Esophagus squamous epithelium (tissue), 5 donors: ENCODE measurements around the gene CLIC1. TPM values are rescaled to one million over a fixed set of nuclear protein-coding genes. Genes with fewer than 3 reads are reported as not detected.
A peak's percentile ranks its signal among the peaks of the same experiment; 100 is the strongest.

ENCODE experiments used
- DNase-seq: peaks from one replicate; lab custom pipeline; 2025; lab: John Stamatoyannopoulos, UW
- H3K27ac ChIP-seq, 4 donors: fragments of 200-600 bp; sonication (generic); one replicate each; pipeline ENCODE4 v1.5.1; 2016 to 2019; ENCODE audit warnings: mild to moderate bottlenecking in 1 of 4
- H3K27me3 ChIP-seq, 4 donors: fragments of 200-600 bp; sonication (generic); 1 replicate in 3 of 4; 2 replicates in 1 of 4; pipeline versions ENCODE4 v1.5.1 to v1.6.0; 2017 to 2021; ENCODE audit warnings: antibody characterized with exemption in 1 of 4
- H3K36me3 ChIP-seq, 3 donors: fragments of 200-600 bp; sonication (generic); one replicate each; pipeline ENCODE4 v1.5.1; 2016 to 2019
- H3K4me1 ChIP-seq, 3 donors: fragments of 200-600 bp; sonication (generic); one replicate each; pipeline ENCODE4 v1.5.1; 2017 to 2019
- H3K4me3 ChIP-seq, 4 donors: fragments of 200-600 bp; sonication (generic); 1 replicate in 3 of 4; 2 replicates in 1 of 4; pipeline ENCODE4 v1.5.1; 2016 to 2019; ENCODE audit warnings: mild to moderate bottlenecking in 2 of 4, moderate library complexity in 1 of 4
- H3K9me3 ChIP-seq, 3 donors: fragments of 200-600 bp; sonication (generic); one replicate each; pipeline ENCODE4 v1.5.1; 2016 to 2019
- POLR2A ChIP-seq, 4 donors: fragments of 450-650 bp; IDR thresholded peaks; one replicate each; pipeline ENCODE4 v1.6.1; 2017; ENCODE audit warnings: antibody characterized with exemption in 4 of 4, mild to moderate bottlenecking in 4 of 4, moderate library complexity in 3 of 4
- WGBS, 2 donors: methylation state at CpG; one replicate each; pipeline ENCODE4 v1.1.5; 2018; 5-methylcytosine and 5-hydroxymethylcytosine counted together
- intact Hi-C: fragments of 100-400 bp; cut with DNase I; formaldehyde crosslinking; loops from one replicate; pipeline ENCODE4 v1.15.0; 2022
- total RNA-seq, 4 donors: library from RNA; depleted of rRNA; stranded (reverse); fragments of >200 nt; gene quantifications; one replicate each; pipeline ENCODE4 v1.1.0, GENCODE V29; 2016
- TF ChIP-seq, protein P1 (sequence below), 6 experiments: fragments of 450-650 bp in 4 of 6; fragments of 200-600 bp in 2 of 6; sonication (generic) in 2 of 6; IDR thresholded peaks; one replicate each; pipeline ENCODE4 v1.5.1; 2016 to 2019; ENCODE audit warnings: antibody characterized with exemption in 6 of 6, mild to moderate bottlenecking in 4 of 6, moderate library complexity in 4 of 6
- donor health status: DM: yes; HTN: yes; CAD: no.

Gene CLIC1
- total RNA-seq, 4 donors from 2014 or later, result 289 to 440 (median 365) TPM

DNA sequence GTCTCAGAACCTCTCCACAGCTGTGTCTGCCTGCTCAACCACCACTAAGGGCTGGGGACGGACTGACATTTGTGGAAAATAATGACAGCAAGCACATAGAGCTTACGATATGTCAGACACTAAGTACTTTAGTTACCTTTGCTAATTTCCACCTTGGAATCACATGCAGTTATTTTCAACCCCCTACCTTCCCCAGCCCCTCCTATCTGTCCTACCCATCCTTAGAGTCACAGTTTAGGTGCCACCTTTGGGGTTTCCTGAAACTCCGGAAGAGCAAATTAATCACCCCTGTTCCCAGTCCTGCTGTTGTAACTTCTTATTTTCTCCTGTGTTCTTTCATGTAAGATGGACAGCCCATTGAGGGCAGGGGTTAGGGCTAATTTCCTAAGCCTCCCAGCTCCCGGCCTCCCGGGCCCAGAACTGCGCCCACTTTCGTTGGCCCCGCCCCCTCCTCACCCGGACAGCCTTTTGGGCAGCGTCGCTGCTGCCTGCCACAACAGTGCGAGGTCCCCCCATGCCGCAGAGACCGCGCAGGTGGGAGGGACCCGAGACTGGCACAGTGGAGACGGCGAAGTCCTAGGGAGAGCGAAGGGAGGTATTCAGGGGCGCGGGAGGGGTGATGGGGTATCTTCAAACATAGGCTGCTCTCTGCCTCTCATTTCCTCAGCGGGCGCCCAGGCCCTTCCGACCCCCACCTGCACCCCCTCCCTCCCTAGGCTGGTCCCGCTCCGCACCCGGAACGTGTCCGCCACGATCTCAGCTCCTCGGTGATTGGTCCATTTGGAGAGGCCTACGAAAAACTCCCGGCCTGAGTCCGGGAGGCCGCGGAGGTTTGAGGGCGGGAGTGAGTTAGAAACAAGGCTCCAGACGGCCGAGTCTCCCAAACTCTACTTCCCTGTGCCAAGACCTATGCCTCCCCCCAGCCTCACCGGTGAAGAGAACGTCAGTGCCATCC is 8.3 kb downstream of the CLIC1 start:
- no peaks in the 10 kb centered on the region for H3K27me3 ChIP-seq
- no peaks in the 10 kb centered on the region for H3K9me3 ChIP-seq
- TF ChIP-seq, protein P1, sequence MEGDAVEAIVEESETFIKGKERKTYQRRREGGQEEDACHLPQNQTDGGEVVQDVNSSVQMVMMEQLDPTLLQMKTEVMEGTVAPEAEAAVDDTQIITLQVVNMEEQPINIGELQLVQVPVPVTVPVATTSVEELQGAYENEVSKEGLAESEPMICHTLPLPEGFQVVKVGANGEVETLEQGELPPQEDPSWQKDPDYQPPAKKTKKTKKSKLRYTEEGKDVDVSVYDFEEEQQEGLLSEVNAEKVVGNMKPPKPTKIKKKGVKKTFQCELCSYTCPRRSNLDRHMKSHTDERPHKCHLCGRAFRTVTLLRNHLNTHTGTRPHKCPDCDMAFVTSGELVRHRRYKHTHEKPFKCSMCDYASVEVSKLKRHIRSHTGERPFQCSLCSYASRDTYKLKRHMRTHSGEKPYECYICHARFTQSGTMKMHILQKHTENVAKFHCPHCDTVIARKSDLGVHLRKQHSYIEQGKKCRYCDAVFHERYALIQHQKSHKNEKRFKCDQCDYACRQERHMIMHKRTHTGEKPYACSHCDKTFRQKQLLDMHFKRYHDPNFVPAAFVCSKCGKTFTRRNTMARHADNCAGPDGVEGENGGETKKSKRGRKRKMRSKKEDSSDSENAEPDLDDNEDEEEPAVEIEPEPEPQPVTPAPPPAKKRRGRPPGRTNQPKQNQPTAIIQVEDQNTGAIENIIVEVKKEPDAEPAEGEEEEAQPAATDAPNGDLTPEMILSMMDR (IDR thresholded peaks at IDR 0.05), result no peak
- TF ChIP-seq POLR2A (IDR thresholded peaks at IDR 0.05), result no peak
- no peak for DNase-seq
- peaks cover 15 to 52% (median 19%) of the 10 kb centered on the region in 3 donors for H3K36me3 ChIP-seq
- intact Hi-C loops, result no loop called here
- 68 to 74% methylated on average over 18 to 19 of the region's 41 CpGs for WGBS, 2 donors
- peak overlapping the region; percentile 31 to 98 (median 96) for H3K27ac ChIP-seq
- H3K4me1 ChIP-seq, result peaks cover 21 to 80% (median 28%) of the 10 kb centered on the region in 3 donors
- peak overlapping the region in 3 of 4 donors; percentile 73 to 91 (median 85) for H3K4me3 ChIP-seq

DNA sequence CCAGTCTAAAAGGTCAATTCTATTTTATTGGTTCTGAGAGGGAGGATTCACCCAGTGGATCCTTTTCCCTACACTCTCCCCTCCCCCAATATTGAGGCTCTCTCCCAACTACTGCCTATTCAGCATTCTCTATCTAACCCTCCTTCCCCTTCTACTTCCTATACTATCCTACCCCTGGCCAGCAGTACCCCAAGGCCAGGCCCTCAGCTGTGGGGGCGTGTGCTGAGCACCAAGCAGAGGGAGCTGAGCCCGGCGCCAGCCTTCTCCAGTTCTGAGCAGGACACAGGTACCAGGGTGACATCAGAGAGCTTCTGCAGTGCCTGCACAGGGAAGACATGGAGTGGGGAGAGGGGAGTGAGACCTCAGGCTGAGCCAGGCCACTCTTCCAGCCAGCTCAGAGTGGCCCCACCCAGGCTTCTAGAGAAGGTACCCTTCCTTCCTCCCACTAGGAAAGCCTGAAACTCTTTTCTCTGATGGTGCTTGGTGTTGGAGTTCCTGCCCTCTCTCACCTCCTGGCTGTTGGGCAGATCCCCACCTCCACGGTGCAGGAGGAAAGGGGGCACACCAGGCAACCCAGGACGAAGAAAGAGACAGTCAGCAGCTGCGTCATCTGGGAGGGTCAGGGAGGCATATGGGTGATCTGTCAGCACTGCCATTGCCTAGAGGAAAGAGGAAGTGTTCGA is 9.2 kb downstream of the CLIC1 start:
- Histone ChIP-seq H3K4me3 (peak overlapping the region in 1 of 4 donors; percentile 23), H3K4me1 (peaks cover 21 to 74% (median 28%) of the 10 kb centered on the region in 3 donors), H3K36me3 (peaks cover 7 to 44% (median 12%) of the 10 kb centered on the region in 3 donors), H3K27me3 (no peaks in the 10 kb centered on the region), H3K27ac (peak overlapping the region; percentile 31 to 98 (median 96)), H3K9me3 (no peaks in the 10 kb centered on the region)
- TF ChIP-seq, protein P1 (IDR thresholded peaks at IDR 0.05), result no peak
- TF ChIP-seq POLR2A (IDR thresholded peaks at IDR 0.05), result no peak
- intact Hi-C loops, result no loop called here
- WGBS, 2 donors, result 20 to 60% methylated on average over 1 to 3 of the region's 7 CpGs
- no peak for DNase-seq

DNA sequence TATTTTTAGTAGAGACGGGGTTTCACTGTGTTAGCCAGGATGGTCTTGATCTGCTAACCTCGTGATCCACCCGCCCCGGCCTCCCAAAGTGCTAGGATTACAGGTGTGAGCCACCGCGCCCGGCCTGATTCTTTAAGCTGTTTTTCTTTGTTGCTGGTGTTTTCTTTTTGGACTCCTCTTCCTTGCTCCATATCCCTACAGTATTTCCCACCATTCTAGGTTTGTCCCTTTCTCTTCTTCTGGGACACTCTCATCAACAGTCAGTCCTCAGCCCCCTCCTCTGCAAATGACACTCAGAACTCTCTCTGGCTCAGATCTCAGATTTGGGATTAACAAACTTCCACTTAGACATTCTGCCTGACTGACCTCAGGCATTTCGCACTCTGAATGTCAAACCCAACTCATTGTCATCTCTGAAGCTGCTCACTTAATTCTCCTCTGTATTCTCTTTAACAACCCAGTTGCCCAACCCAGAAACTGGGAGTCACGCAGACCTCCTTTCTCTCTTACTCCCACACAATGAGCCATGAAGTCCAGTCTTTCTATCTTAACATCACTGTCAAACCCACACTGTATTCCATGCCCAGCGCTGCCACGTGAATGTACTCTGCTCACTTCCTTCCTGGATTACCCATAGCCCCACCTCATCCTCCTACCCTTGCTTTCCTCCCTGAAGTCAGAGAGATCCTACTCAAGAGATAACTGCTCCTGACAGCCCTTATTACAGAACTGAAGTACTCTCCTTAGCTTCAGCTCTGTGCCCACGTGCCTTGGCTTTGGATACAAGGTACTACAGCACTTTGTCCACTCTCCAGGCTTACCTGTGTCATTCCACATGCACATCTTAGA is 10.6 kb downstream of the CLIC1 start:
- intact Hi-C loops, result no loop called here
- TF ChIP-seq, protein P1 (IDR thresholded peaks at IDR 0.05), result no peak
- TF ChIP-seq POLR2A (IDR thresholded peaks at IDR 0.05), result no peak
- Histone ChIP-seq H3K36me3 (peaks cover 0 to 29% (median 0%) of the 10 kb centered on the region in 3 donors), H3K9me3 (no peaks in the 10 kb centered on the region), H3K27me3 (no peaks in the 10 kb centered on the region), H3K4me1 (peaks cover 21 to 73% (median 27%) of the 10 kb centered on the region in 3 donors), H3K4me3 (no peak overlapping the region), H3K27ac (peak overlapping the region in 3 of 4 donors; percentile 28 to 97 (median 42))
- DNase-seq, result no peak
- 77 to 84% methylated on average over 12 of the region's 12 CpGs for WGBS, 2 donors

DNA sequence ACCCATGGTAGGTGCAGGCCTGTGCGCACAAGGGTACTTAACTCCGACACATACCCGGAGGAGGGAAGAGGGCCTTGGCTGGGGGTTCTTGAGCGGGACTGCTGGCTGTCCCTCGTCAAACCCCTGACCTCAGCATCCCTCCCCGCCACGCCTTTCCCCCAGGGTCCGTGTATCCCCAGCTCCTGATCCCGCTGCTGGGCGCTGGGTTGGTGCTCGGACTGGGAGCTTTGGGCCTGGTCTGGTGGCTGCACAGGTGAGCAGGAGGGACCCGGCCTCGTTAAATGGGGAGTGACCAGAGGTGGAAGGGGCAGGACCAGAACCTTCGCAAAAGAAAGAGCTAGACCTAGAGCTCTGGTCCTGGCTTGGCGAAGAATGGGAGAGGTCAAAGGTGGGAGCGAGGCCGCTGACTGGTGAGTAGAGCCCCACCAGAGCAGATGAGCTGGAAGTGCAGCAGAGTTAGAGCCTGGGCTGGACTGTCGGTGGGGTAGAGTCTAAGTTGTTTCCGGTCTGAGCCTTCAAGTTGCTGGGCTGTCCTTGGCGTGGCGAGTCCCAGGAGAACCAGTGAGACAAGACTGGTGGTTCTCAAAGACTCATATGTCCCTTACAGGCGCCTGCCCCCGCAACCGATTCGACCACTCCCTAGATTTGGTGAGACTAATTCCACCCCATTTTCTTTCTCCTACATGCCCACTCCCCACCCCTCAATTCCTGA is 12.2 kb downstream of the CLIC1 start:
- intact Hi-C loops, result no loop called here
- 84% methylated on average over 13 to 18 of the region's 25 CpGs for WGBS, 2 donors
- TF ChIP-seq, protein P1 (IDR thresholded peaks at IDR 0.05), result no peak
- no peak for TF ChIP-seq POLR2A (IDR thresholded peaks at IDR 0.05)
- Histone ChIP-seq H3K9me3 (no peaks in the 10 kb centered on the region), H3K4me3 (no peak overlapping the region), H3K36me3 (peaks cover 0 to 26% (median 0%) of the 10 kb centered on the region in 3 donors), H3K27ac (peak overlapping the region in 2 of 4 donors; percentile 10 to 21), H3K27me3 (no peaks in the 10 kb centered on the region), H3K4me1 (peaks cover 20 to 75% (median 24%) of the 10 kb centered on the region in 3 donors)
- no peak for DNase-seq
